ENCODE results near the gene SCGB3A2. TPM values are rescaled to one million over a fixed set of nuclear protein-coding genes. Genes with fewer than 3 reads are reported as not detected.

The SCGB3A2 gene
- total and polyA plus RNA-seq, 2 experiments from 2014 or later: not detected

DNA sequence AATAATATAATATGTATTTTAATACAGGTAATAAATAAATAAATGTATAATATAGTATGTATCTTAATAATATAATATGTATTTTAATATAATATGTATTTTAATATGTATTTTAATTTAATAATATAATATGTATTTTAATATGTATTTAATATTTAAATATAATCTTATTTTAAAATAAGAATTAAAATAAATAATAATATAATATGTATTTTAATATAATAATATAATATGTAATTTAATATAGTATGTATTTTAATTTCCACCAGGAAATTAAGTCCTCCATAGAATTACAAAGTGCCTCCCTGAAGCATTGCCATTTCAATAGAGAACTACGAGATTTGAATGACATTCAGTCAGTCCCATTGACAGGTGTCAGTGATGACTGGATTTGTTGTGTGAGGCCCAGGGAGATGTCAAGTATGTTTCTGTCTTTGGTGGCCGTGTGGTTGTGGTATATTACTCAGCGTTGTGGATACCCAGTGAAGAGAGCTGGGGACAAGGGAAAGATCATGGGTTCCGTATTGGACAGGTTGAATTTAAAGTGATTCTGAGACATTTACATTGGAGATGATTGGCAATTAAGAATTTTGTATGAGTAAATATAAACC, 42.0 kb downstream of the SCGB3A2 start:
- WGBS, 2 experiments (ENCODE audit: low coverage in 1 of 2, low lambda C conversion rate in 2 of 2, missing lambda C conversion rate in 2 of 2): 45 to 47% methylated on average over 4 of the region's 4 CpGs
- H3K9me3 ChIP-seq (ENCODE audit: low read depth): no peaks in the 10 kb centered on the region
- in situ Hi-C loops (cut with MboI): no loop called here
- no peaks in the 10 kb centered on the region for H3K27me3 ChIP-seq (replicated peaks; ENCODE audit: insufficient read depth)
- no peaks in the 10 kb centered on the region for H4K20me1 ChIP-seq (ENCODE audit: insufficient read depth)
- DNase-seq: no peak
- H2AFZ ChIP-seq: no peak overlapping the region
- H3K4me1 ChIP-seq (ENCODE audit: insufficient read depth): no peaks in the 10 kb centered on the region
- no peak overlapping the region for H3K4me2 ChIP-seq (ENCODE audit: unreplicated experiment)
- H3K9ac ChIP-seq: no peak overlapping the region
- H3F3A ChIP-seq (ENCODE audit: insufficient read depth): no peaks in the 10 kb centered on the region
- H3K79me2 ChIP-seq (ENCODE audit: insufficient read depth): no peaks in the 10 kb centered on the region
- no peak overlapping the region for H3K4me3 ChIP-seq
- no peak for TF ChIP-seq EZH2 (IDR thresholded peaks at IDR 0.05; ENCODE audit: insufficient read depth, poor library complexity, severe bottlenecking)
- TF ChIP-seq EZH2phosphoT487 (IDR thresholded peaks at IDR 0.05; ENCODE audit: insufficient read depth, low read depth): no peak
- H3K9me2 ChIP-seq (ENCODE audit: insufficient read depth): no peaks in the 10 kb centered on the region
- no peaks in the 10 kb centered on the region for H3K36me3 ChIP-seq (ENCODE audit: low read depth)
- no peak overlapping the region for H3K27ac ChIP-seq

DNA sequence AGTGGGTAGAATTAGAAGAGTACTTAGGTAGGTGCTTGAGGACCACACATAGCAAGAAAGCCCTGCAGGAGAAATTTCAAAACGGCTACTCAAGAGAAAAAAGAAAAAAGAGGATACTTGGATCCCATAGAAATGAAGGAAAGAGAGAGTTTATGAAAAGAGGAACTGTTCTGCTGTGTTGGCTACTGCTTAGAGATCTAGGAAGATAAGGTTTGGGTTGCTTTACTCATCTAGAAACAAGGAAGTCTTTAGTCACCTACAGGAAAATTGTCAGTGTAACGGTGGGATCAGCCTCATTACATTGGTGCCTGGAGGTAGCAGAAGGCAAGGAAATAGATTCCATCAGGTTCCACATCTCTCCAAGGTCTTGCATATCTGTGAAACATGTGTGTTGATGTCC, 42.6 kb downstream of the SCGB3A2 start:
- TF ChIP-seq EZH2 (IDR thresholded peaks at IDR 0.05; ENCODE audit: insufficient read depth, poor library complexity, severe bottlenecking): no peak
- no peak for TF ChIP-seq EZH2phosphoT487 (IDR thresholded peaks at IDR 0.05; ENCODE audit: insufficient read depth, low read depth)
- Histone ChIP-seq H3K4me3 (no peak overlapping the region), H3K36me3 (ENCODE audit: low read depth) (no peaks in the 10 kb centered on the region), H2AFZ (no peak overlapping the region), H3K4me2 (ENCODE audit: unreplicated experiment) (no peak overlapping the region), H3K27me3 (replicated peaks; ENCODE audit: insufficient read depth) (no peaks in the 10 kb centered on the region), H3K9ac (no peak overlapping the region), H3K9me3 (ENCODE audit: low read depth) (no peaks in the 10 kb centered on the region), H3K27ac (no peak overlapping the region), H3K4me1 (ENCODE audit: insufficient read depth) (no peaks in the 10 kb centered on the region), H4K20me1 (ENCODE audit: insufficient read depth) (no peaks in the 10 kb centered on the region), H3K79me2 (ENCODE audit: insufficient read depth) (no peaks in the 10 kb centered on the region), H3F3A (ENCODE audit: insufficient read depth) (no peaks in the 10 kb centered on the region), H3K9me2 (ENCODE audit: insufficient read depth) (no peaks in the 10 kb centered on the region)
- 8 to 10% methylated on average over 2 of the region's 2 CpGs for WGBS, 2 experiments (ENCODE audit: low coverage in 1 of 2, low lambda C conversion rate in 2 of 2, missing lambda C conversion rate in 2 of 2)
- DNase-seq: no peak
- in situ Hi-C loops (cut with MboI): no loop called here

DNA sequence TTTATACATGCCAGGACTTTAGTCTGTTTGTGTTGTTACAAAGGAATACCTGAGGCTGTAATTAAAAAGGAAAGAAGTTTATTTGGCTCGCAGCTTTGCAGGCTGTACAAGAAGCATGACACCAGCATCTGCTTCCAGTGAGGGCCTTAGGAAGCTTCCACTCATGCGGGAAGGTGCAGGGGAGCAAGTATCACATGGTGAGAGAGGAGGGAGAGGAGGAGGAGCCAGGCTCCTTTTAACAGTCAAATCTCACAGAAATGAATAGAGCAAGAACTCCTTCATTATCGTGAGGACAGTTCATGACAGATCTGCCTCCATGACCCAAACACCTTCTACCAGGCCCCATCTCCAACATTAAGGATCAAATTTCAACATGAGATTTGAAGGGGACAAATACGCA, 46.5 kb downstream of the SCGB3A2 start:
- 17 to 18% methylated on average over 4 of the region's 4 CpGs for WGBS, 2 experiments (ENCODE audit: low coverage in 1 of 2, low lambda C conversion rate in 2 of 2, missing lambda C conversion rate in 2 of 2)
- in situ Hi-C loops (cut with MboI): no loop called here

DNA sequence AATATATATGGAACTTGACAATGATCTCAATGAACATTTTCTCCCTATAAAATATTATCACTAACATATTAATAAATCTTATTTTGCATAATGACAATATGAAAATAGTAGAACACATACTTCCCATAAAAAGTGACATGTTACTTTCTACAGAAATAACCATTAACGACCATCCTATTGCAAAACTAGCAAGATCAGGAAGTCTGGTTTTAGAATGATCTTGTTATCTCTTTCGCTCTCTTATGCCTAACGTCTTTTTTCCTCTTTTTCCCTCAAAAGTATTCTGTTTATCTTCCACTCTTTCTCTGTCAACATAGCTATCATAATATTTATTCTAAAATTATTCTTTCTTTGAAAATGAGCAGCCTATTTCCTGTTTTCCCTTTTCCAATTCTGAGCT, 49.4 kb downstream of the SCGB3A2 start:
- Histone ChIP-seq H3K79me2 (ENCODE audit: insufficient read depth) (no peaks in the 10 kb centered on the region), H3K27ac (no peak overlapping the region), H3K9ac (no peak overlapping the region), H3K36me3 (ENCODE audit: low read depth) (no peaks in the 10 kb centered on the region), H3F3A (ENCODE audit: insufficient read depth) (no peaks in the 10 kb centered on the region), H3K4me1 (ENCODE audit: insufficient read depth) (no peaks in the 10 kb centered on the region), H3K9me2 (ENCODE audit: insufficient read depth) (no peaks in the 10 kb centered on the region), H3K4me2 (ENCODE audit: unreplicated experiment) (no peak overlapping the region), H3K27me3 (replicated peaks; ENCODE audit: insufficient read depth) (no peaks in the 10 kb centered on the region), H4K20me1 (ENCODE audit: insufficient read depth) (no peaks in the 10 kb centered on the region), H2AFZ (no peak overlapping the region), H3K4me3 (no peak overlapping the region), H3K9me3 (ENCODE audit: low read depth) (no peaks in the 10 kb centered on the region)
- in situ Hi-C loops (cut with MboI): no loop called here
- TF ChIP-seq EZH2phosphoT487 (IDR thresholded peaks at IDR 0.05; ENCODE audit: insufficient read depth, low read depth) (no peak), EZH2 (IDR thresholded peaks at IDR 0.05; ENCODE audit: insufficient read depth, poor library complexity, severe bottlenecking) (no peak)
- 25 to 30% methylated on average over 3 of the region's 3 CpGs for WGBS, 2 experiments (ENCODE audit: low coverage in 1 of 2, low lambda C conversion rate in 2 of 2, missing lambda C conversion rate in 2 of 2)
- DNase-seq: no peak

More for the DNA sequence above, 46.5 kb downstream of the SCGB3A2 start:
- no peak overlapping the region for H3K27ac ChIP-seq
- H3F3A ChIP-seq (ENCODE audit: insufficient read depth): no peaks in the 10 kb centered on the region
- no peak overlapping the region for H3K9ac ChIP-seq
- no peak overlapping the region for H3K4me3 ChIP-seq
- no peaks in the 10 kb centered on the region for H3K36me3 ChIP-seq (ENCODE audit: low read depth)
- no peak overlapping the region for H2AFZ ChIP-seq
- no peaks in the 10 kb centered on the region for H3K79me2 ChIP-seq (ENCODE audit: insufficient read depth)
- no peaks in the 10 kb centered on the region for H3K27me3 ChIP-seq (replicated peaks; ENCODE audit: insufficient read depth)
- no peaks in the 10 kb centered on the region for H3K9me2 ChIP-seq (ENCODE audit: insufficient read depth)
- TF ChIP-seq EZH2phosphoT487 (IDR thresholded peaks at IDR 0.05; ENCODE audit: insufficient read depth, low read depth) (no peak), EZH2 (IDR thresholded peaks at IDR 0.05; ENCODE audit: insufficient read depth, poor library complexity, severe bottlenecking) (no peak)
- no peaks in the 10 kb centered on the region for H3K9me3 ChIP-seq (ENCODE audit: low read depth)
- H3K4me2 ChIP-seq (ENCODE audit: unreplicated experiment): no peak overlapping the region
- no peaks in the 10 kb centered on the region for H3K4me1 ChIP-seq (ENCODE audit: insufficient read depth)
- no peak for DNase-seq
- H4K20me1 ChIP-seq (ENCODE audit: insufficient read depth): no peaks in the 10 kb centered on the region

DNA sequence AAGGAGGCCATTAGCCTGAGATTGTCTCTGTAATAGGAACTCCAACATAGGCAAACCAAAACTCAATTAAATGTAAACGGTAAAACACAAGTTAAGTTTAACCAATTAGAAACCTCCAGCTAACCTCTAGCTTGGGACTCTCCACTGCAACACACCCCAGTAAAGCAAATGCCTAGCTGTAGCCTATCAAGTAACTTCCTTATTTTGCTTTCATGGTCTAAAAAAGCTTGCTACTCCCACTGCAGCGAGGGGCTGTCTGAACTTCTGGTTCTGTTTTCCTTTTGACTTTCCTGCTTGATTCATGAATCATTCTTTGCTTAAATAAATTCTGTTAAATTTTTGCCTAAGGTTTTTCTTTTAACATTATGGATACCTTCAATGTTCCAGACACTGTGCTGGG, 52.3 kb downstream of the SCGB3A2 start:
- H3K27me3 ChIP-seq (replicated peaks; ENCODE audit: insufficient read depth): no peaks in the 10 kb centered on the region
- TF ChIP-seq EZH2phosphoT487 (IDR thresholded peaks at IDR 0.05; ENCODE audit: insufficient read depth, low read depth) (no peak), EZH2 (IDR thresholded peaks at IDR 0.05; ENCODE audit: insufficient read depth, poor library complexity, severe bottlenecking) (no peak)
- H3K79me2 ChIP-seq (ENCODE audit: insufficient read depth): no peaks in the 10 kb centered on the region
- H3K36me3 ChIP-seq (ENCODE audit: low read depth): no peaks in the 10 kb centered on the region
- no peaks in the 10 kb centered on the region for H3K9me2 ChIP-seq (ENCODE audit: insufficient read depth)
- in situ Hi-C loops (cut with MboI): no loop called here
- H2AFZ ChIP-seq: no peak overlapping the region
- no peak overlapping the region for H3K27ac ChIP-seq
- H3K4me2 ChIP-seq (ENCODE audit: unreplicated experiment): no peak overlapping the region
- no peak overlapping the region for H3K4me3 ChIP-seq
- H4K20me1 ChIP-seq (ENCODE audit: insufficient read depth): no peaks in the 10 kb centered on the region
- DNase-seq: no peak
- 13 to 17% methylated on average over 2 of the region's 2 CpGs for WGBS, 2 experiments (ENCODE audit: low coverage in 1 of 2, low lambda C conversion rate in 2 of 2, missing lambda C conversion rate in 2 of 2)
- H3F3A ChIP-seq (ENCODE audit: insufficient read depth): no peaks in the 10 kb centered on the region
- H3K4me1 ChIP-seq (ENCODE audit: insufficient read depth): no peaks in the 10 kb centered on the region
- H3K9ac ChIP-seq: no peak overlapping the region
- no peaks in the 10 kb centered on the region for H3K9me3 ChIP-seq (ENCODE audit: low read depth)

Other genes with a start within 250 kb of the SCGB3A2 start
- gene JAKMIP2, start 96.0 kb upstream of the SCGB3A2 start, total RNA-seq (2014; rRNA removed; shearing (Covaris generic)): not detected in 2 replicates
- 0.11 and 0.23 TPM in 2 replicates for gene JAKMIP2, start 96.0 kb upstream of the SCGB3A2 start, polyA plus RNA-seq (2016; fragmentation: Nextera tagmentation; extraction: Ambion mirVana)
- not detected in 2 replicates for gene SPINK1, start 47.0 kb upstream of the SCGB3A2 start, total RNA-seq (2014; rRNA removed; shearing (Covaris generic))
- gene SPINK1, start 47.0 kb upstream of the SCGB3A2 start, polyA plus RNA-seq (2016; fragmentation: Nextera tagmentation; extraction: Ambion mirVana): not detected in 2 replicates
- not detected in 2 replicates for gene C5orf46, start 27.8 kb downstream of the SCGB3A2 start, total RNA-seq (2014; rRNA removed; shearing (Covaris generic))
- 0.43 and 1.5 TPM in 2 replicates for gene C5orf46, start 27.8 kb downstream of the SCGB3A2 start, polyA plus RNA-seq (2016; fragmentation: Nextera tagmentation; extraction: Ambion mirVana)
- gene SPINK5, start 185.3 kb downstream of the SCGB3A2 start, total RNA-seq (2014; rRNA removed; shearing (Covaris generic)): not detected in 2 replicates
- not detected in 2 replicates for gene SPINK5, start 185.3 kb downstream of the SCGB3A2 start, polyA plus RNA-seq (2016; fragmentation: Nextera tagmentation; extraction: Ambion mirVana)

All from GM23248 (cell line).